T-helper 22 cell (primary cell): ENCODE results near the gene RGS9BP.
"Not testable (repeated sequence)": the region's sequence is repeated elsewhere in the genome, so short reads cannot be mapped to it uniquely, and the experiment has no call there.

Experiments used
- DNase-seq: peaks from one replicate; pipeline ENCODE4 v3.0.0-alpha.2; 2020; ENCODE audit warnings: low read depth

Gene RGS9BP

GRCh38 chr19:32695506-32695905 lies 19.9 kb downstream of the RGS9BP start:
- not testable (repeated sequence) for DNase-seq

GRCh38 chr19:32696771-32697170 lies 21.1 kb downstream of the RGS9BP start:
- DNase-seq = not testable (repeated sequence)

GRCh38 chr19:32700129-32700528 lies 24.5 kb downstream of the RGS9BP start:
- DNase-seq = not testable (repeated sequence)

GRCh38 chr19:32702010-32702409 lies 26.4 kb downstream of the RGS9BP start:
- DNase-seq = no peak

GRCh38 chr19:32704006-32704405 lies 28.4 kb downstream of the RGS9BP start:
- DNase-seq = not testable (repeated sequence)

- DNase-seq = no peak
Observed at GRCh38 chr19:32708457-32708856, 32.8 kb downstream of the RGS9BP start.

GRCh38 chr19:32709032-32709431 lies 33.4 kb downstream of the RGS9BP start:
- DNase-seq = no peak

- no peak for DNase-seq
Observed at GRCh38 chr19:32711747-32712146, 36.1 kb downstream of the RGS9BP start.

- not testable (repeated sequence) for DNase-seq
Observed at GRCh38 chr19:32716203-32716602, 40.6 kb downstream of the RGS9BP start.

- DNase-seq = no peak
Observed at GRCh38 chr19:32717496-32717895, 41.8 kb downstream of the RGS9BP start.

- DNase-seq = no peak
Observed at GRCh38 chr19:32718286-32718685, 42.6 kb downstream of the RGS9BP start.

- no peak for DNase-seq
Observed at GRCh38 chr19:32719611-32720059, 44.0 kb downstream of the RGS9BP start, which contains the start of gene TDRD12. Gene TDRD12 (plus strand): TSS chr19:32719767. CDS start chr19:32720073, 306 bp downstream.

- DNase-seq = no peak
Observed at GRCh38 chr19:32720216-32720935, 44.7 kb downstream of the RGS9BP start.

- DNase-seq = no peak
Observed at GRCh38 chr19:32720936-32721250, 45.2 kb downstream of the RGS9BP start.
